Kidney (tissue), 14 donors: ENCODE results near the gene CRYM. TPM values are rescaled to one million over a fixed set of nuclear protein-coding genes. Genes with fewer than 3 reads are reported as not detected.
A peak's percentile ranks its signal among the peaks of the same experiment; 100 is the strongest.

Experiments used
- DNase-seq, 5 donors: peaks; one replicate each; pipeline ENCODE4 v3.0.0-alpha.2; 2013 to 2020
- FAIRE-seq: peaks from 2 replicates; lab custom pipeline; 2012; peaks lifted over from hg19 to GRCh38; lab: Jason Lieb, UNC
- H3K27ac ChIP-seq, 2 donors: one replicate each; pipeline ENCODE4 v1.7.0; 2013; ENCODE audit warnings: low read depth in 2 of 2, low read length in 2 of 2, inconsistent platforms in 1 of 2
- H3K27me3 ChIP-seq: one replicate; pipeline ENCODE4 v1.7.1; 2013; ENCODE audit warnings: low read length, inconsistent platforms; ENCODE audit not compliant: control insufficient read depth, insufficient read depth
- H3K36me3 ChIP-seq, 3 donors: one replicate each; pipeline versions ENCODE4 v1.7.0 to v1.7.1; 2013; ENCODE audit warnings: low read length in 3 of 3, control low read depth in 1 of 3, inconsistent platforms in 1 of 3; ENCODE audit not compliant: insufficient read depth in 3 of 3, control insufficient read depth in 2 of 3
- H3K4me1 ChIP-seq, 3 donors: one replicate each; pipeline versions ENCODE4 v1.7.0 to v1.7.1; 2013; ENCODE audit warnings: low read length in 3 of 3, inconsistent platforms in 1 of 3, low read depth in 1 of 3; ENCODE audit not compliant: control insufficient read depth in 2 of 3, insufficient read depth in 2 of 3
- H3K4me3 ChIP-seq, 3 donors: one replicate each; pipeline versions ENCODE4 v1.7.0 to v1.8.1; 2013; ENCODE audit warnings: low read length in 3 of 3, control low read depth in 1 of 3, inconsistent platforms in 1 of 3
- H3K9ac ChIP-seq, 3 donors: one replicate each; pipeline versions ENCODE4 v1.7.0 to v1.7.1; 2013; ENCODE audit warnings: low read length in 3 of 3, control low read depth in 1 of 3, inconsistent platforms in 1 of 3
- H3K9me3 ChIP-seq, 3 donors: one replicate each; pipeline versions ENCODE4 v1.7.0 to v1.7.1; 2013; ENCODE audit warnings: low read length in 3 of 3, control low read depth in 1 of 3, inconsistent platforms in 1 of 3; ENCODE audit not compliant: control insufficient read depth in 2 of 3, insufficient read depth in 1 of 3
- CTCF ChIP-seq: IDR thresholded peaks from 3 replicates; pipeline ENCODE4 v1.5.1; 2012; ENCODE audit warnings: mild to moderate bottlenecking, moderate library complexity, borderline replicate concordance; ENCODE audit not compliant: insufficient read depth; ENCODE audit errors: extremely low read depth
- intact Hi-C: fragments of 100-400 bp; cut with DNase I; formaldehyde crosslinking; loops from one replicate; pipeline ENCODE4 v1.11.1; 2022
- polyA plus RNA-seq: library from polyadenylated mRNA; stranded (reverse); fragments of 350-450 nt; fragmentation: Illumina TruSeq; extraction: RNeasy Lipid Tissue Mini Kit (QIAGEN cat#74804); gene quantifications from one replicate; pipeline ENCODE4 v1.2.3, GENCODE V29; 2014; ENCODE audit warnings: low read depth, low replicate concordance; ENCODE audit not compliant: insufficient read depth
- total RNA-seq: library from RNA; stranded (reverse); fragmentation: NEBNext Ultra II Directional; extraction: Animal tissue kit (Norgen Biotek cat#: 25700); gene quantifications from one replicate; pipeline ENCODE4 v1.2.1, GENCODE V29; 2021
- donor health status: control.
- donor health status: control.
- donor health status: control.
- donor health status: control.
- donor health status: control.
- donor health status: DM: yes; HTN: yes; CAD: no.
- donor health status: Normal renal cell carcinoma (clear cell type).

CRYM gene
- total and polyA plus RNA-seq, 2 donors from 2014 or later = 5.8 to 80.9 TPM

GRCh38 chr16:21260870-21261791 lies 17.0 kb downstream of the CRYM start:
- peaks cover 11 to 32% (median 25%) of the 10 kb centered on the region in 3 donors for H3K4me1 ChIP-seq
- intact Hi-C loops = no loop called here
- no peaks in the 10 kb centered on the region for H3K9me3 ChIP-seq
- H3K4me3 ChIP-seq = no peak overlapping the region
- peak overlapping the region; percentile 75 to 88 for H3K27ac ChIP-seq
- no peak overlapping the region for H3K9ac ChIP-seq
- no peak for FAIRE-seq
- H3K36me3 ChIP-seq = no peaks in the 10 kb centered on the region
- TF ChIP-seq CTCF = no peak
- peak in 4 of 5 donors; percentile 28 to 74 (median 52) for DNase-seq
- H3K27me3 ChIP-seq = no peaks in the 10 kb centered on the region

GRCh38 chr16:21257284-21257683 lies 20.8 kb downstream of the CRYM start:
- DNase-seq (no peak), FAIRE-seq (no peak)
- H3K4me1 ChIP-seq = peaks cover 0 to 24% (median 10%) of the 10 kb centered on the region in 3 donors
- no peak overlapping the region for H3K4me3 ChIP-seq
- no peak overlapping the region for H3K9ac ChIP-seq
- no peaks in the 10 kb centered on the region for H3K36me3 ChIP-seq
- intact Hi-C loops = no loop called here
- H3K27ac ChIP-seq = no peak overlapping the region
- TF ChIP-seq CTCF = no peak
- H3K9me3 ChIP-seq = no peaks in the 10 kb centered on the region
- H3K27me3 ChIP-seq = no peaks in the 10 kb centered on the region

- Histone ChIP-seq H3K4me3 (no peak overlapping the region), H3K4me1 (peaks cover 0 to 19% (median 7%) of the 10 kb centered on the region in 3 donors), H3K27me3 (no peaks in the 10 kb centered on the region), H3K36me3 (no peaks in the 10 kb centered on the region), H3K9me3 (no peaks in the 10 kb centered on the region), H3K9ac (no peak overlapping the region), H3K27ac (no peak overlapping the region)
- intact Hi-C loops = no loop called here
- no peak for DNase-seq
- no peak for TF ChIP-seq CTCF
- FAIRE-seq = no peak
These were observed 21.5 kb downstream of the CRYM start for GRCh38 chr16:21256636-21257035.
